Progenitor cell of endocrine pancreas (in vitro differentiated cells): ENCODE results near the gene SLC16A3. TPM values are rescaled to one million over a fixed set of nuclear protein-coding genes. Genes with fewer than 3 reads are reported as not detected.

Source experiments
- DNase-seq: peaks from one replicate; pipeline ENCODE4 v3.0.0; 2021; ENCODE audit warnings: low spot score; ENCODE audit not compliant: unreplicated experiment
- H3K27ac Mint-ChIP-seq: 2 replicates; pipeline ENCODE4 v1.8.0; 2021; ENCODE audit warnings: mild to moderate bottlenecking, moderate library complexity, mixed read lengths
- H3K27me3 Mint-ChIP-seq: 2 replicates; pipeline ENCODE4 v1.8.0; 2021; ENCODE audit warnings: mixed read lengths
- H3K36me3 Mint-ChIP-seq: 2 replicates; pipeline ENCODE4 v1.8.0; 2022; ENCODE audit warnings: mixed read lengths; ENCODE audit not compliant: insufficient read depth
- H3K4me1 Mint-ChIP-seq: 2 replicates; pipeline ENCODE4 v1.8.0; 2021; ENCODE audit warnings: low read depth, mixed read lengths
- H3K4me3 Mint-ChIP-seq: 2 replicates; pipeline ENCODE4 v1.8.0; 2021; ENCODE audit warnings: low read depth, mild to moderate bottlenecking, moderate library complexity, mixed read lengths
- H3K9me3 Mint-ChIP-seq: 2 replicates; pipeline ENCODE4 v1.8.0; 2021; ENCODE audit warnings: low read depth, mixed read lengths
- total RNA-seq: library from RNA; stranded (reverse); gene quantifications from 2 replicates; pipeline ENCODE4 v1.2.1, GENCODE V29; 2021
- TF ChIP-seq, protein P1 (sequence below): fragments of 200-600 bp; sonication (generic); IDR thresholded peaks from one replicate; pipeline ENCODE4 v1.5.0; 2021; ENCODE audit warnings: antibody characterized with exemption, mild to moderate bottlenecking; ENCODE audit not compliant: unreplicated experiment

Gene SLC16A3
- total RNA-seq, 1 donor from 2014 or later: 5.4 TPM

- H3K36me3 Mint-ChIP-seq: peaks cover 22% of the 10 kb centered on the region
Observed at GRCh38 chr17:82243648-82244412, 15.0 kb downstream of the SLC16A3 start.

GRCh38 chr17:82244413-82245133, 15.7 kb downstream of the SLC16A3 start:
- no peak for DNase-seq
- Mint-ChIP-seq H3K4me1 (no peaks in the 10 kb centered on the region), H3K4me3 (no peak overlapping the region), H3K9me3 (no peaks in the 10 kb centered on the region), H3K27ac (peak overlapping the region; percentile 79), H3K27me3 (no peaks in the 10 kb centered on the region), H3K36me3 (peaks cover 22% of the 10 kb centered on the region)
- TF ChIP-seq, protein P1, sequence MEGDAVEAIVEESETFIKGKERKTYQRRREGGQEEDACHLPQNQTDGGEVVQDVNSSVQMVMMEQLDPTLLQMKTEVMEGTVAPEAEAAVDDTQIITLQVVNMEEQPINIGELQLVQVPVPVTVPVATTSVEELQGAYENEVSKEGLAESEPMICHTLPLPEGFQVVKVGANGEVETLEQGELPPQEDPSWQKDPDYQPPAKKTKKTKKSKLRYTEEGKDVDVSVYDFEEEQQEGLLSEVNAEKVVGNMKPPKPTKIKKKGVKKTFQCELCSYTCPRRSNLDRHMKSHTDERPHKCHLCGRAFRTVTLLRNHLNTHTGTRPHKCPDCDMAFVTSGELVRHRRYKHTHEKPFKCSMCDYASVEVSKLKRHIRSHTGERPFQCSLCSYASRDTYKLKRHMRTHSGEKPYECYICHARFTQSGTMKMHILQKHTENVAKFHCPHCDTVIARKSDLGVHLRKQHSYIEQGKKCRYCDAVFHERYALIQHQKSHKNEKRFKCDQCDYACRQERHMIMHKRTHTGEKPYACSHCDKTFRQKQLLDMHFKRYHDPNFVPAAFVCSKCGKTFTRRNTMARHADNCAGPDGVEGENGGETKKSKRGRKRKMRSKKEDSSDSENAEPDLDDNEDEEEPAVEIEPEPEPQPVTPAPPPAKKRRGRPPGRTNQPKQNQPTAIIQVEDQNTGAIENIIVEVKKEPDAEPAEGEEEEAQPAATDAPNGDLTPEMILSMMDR: peak; percentile 63

More at GRCh38 chr17:82243648-82244412, 15.0 kb downstream of the SLC16A3 start:
- H3K27ac Mint-ChIP-seq: peak overlapping the region; percentile 79
- no peak overlapping the region for H3K4me3 Mint-ChIP-seq
- no peaks in the 10 kb centered on the region for H3K9me3 Mint-ChIP-seq
- no peak for DNase-seq
- TF ChIP-seq, protein P1: no peak
- no peaks in the 10 kb centered on the region for H3K27me3 Mint-ChIP-seq
- H3K4me1 Mint-ChIP-seq: peaks cover under 1% of the 10 kb centered on the region

GRCh38 chr17:82245134-82246039, 16.5 kb downstream of the SLC16A3 start:
- no peak for DNase-seq
- Mint-ChIP-seq H3K4me3 (no peak overlapping the region), H3K36me3 (peaks cover 22% of the 10 kb centered on the region), H3K27me3 (no peaks in the 10 kb centered on the region), H3K27ac (peak overlapping the region; percentile 13), H3K9me3 (no peaks in the 10 kb centered on the region), H3K4me1 (no peaks in the 10 kb centered on the region)
- TF ChIP-seq, protein P1: no peak

DNA sequence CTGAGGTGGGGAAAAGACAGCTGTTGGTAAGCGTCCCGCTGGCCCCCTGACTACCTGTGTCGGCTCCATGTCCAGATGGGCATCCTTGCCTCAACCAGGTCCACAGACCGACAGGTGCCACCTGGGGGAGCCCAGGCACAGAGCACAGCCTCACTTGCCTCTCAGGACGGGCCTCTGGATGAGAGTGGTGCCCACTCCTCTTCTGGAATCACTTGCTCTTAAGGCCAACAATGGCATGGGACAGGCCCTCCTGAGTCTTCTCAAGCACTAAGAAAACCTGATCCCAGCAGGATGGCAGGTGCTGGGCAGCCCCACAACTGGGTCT, 17.2 kb downstream of the SLC16A3 start:
- H3K27me3 Mint-ChIP-seq: no peaks in the 10 kb centered on the region
- H3K9me3 Mint-ChIP-seq: no peaks in the 10 kb centered on the region
- TF ChIP-seq, protein P1: no peak
- H3K36me3 Mint-ChIP-seq: peaks cover 23% of the 10 kb centered on the region
- H3K4me1 Mint-ChIP-seq: no peaks in the 10 kb centered on the region
- DNase-seq: no peak
- H3K4me3 Mint-ChIP-seq: no peak overlapping the region
- no peak overlapping the region for H3K27ac Mint-ChIP-seq
